ENCODE data around the gene IL36G.

- no peak for TF ChIP-seq CTCF (IDR thresholded peaks at IDR 0.05)
- TF ChIP-seq POLR2A (IDR thresholded peaks at IDR 0.05), result no peak
Observed at GRCh38 chr2:112940859-112941625, 36.8 kb upstream of the IL36G start.
